HepG2 (cell line): ENCODE results near the gene ZNF440. TPM values are rescaled to one million over a fixed set of nuclear protein-coding genes. Genes with fewer than 3 reads are reported as not detected.

Experiments
- ARNT ChIP-seq: fragments of 450-650 bp; IDR thresholded peaks from 2 replicates; pipeline ENCODE4 v1.6.1; 2017
- ELF1 ChIP-seq: sonication (generic); formaldehyde crosslinking; IDR thresholded peaks from 2 replicates; pipeline ENCODE4 v1.4.0; 2020; ENCODE audit warnings: missing genetic modification reagents
- FOSL1 ChIP-seq: sonication (generic); formaldehyde crosslinking; IDR thresholded peaks from 2 replicates; pipeline ENCODE4 v1.9.0; 2021; ENCODE audit warnings: missing genetic modification reagents, borderline replicate concordance
- HDAC2 ChIP-seq: sonication (generic); formaldehyde crosslinking; IDR thresholded peaks from 2 replicates; pipeline ENCODE4 v1.4.0; 2020; ENCODE audit warnings: missing genetic modification reagents
- ISL2 ChIP-seq: sonication (generic); formaldehyde crosslinking; IDR thresholded peaks from 2 replicates; pipeline ENCODE4 v1.5.0; 2020; ENCODE audit warnings: missing genetic modification reagents
- SKI ChIP-seq: fragments of 450-650 bp; IDR thresholded peaks from one replicate; pipeline ENCODE4 v1.6.1; 2018; ENCODE audit warnings: mild to moderate bottlenecking; ENCODE audit not compliant: partially characterized antibody
- TOE1 ChIP-seq: sonication (generic); formaldehyde crosslinking; IDR thresholded peaks from 2 replicates; pipeline ENCODE4 v1.4.0; 2020; ENCODE audit warnings: mild to moderate bottlenecking, missing genetic modification reagents
- ZMYM3 ChIP-seq: sonication (generic); formaldehyde crosslinking; IDR thresholded peaks from 2 replicates; pipeline ENCODE4 v1.5.1; 2020; ENCODE audit warnings: mild to moderate bottlenecking, missing genetic modification reagents
- ZNF335 ChIP-seq: sonication (generic); formaldehyde crosslinking; IDR thresholded peaks from 2 replicates; pipeline ENCODE4 v1.4.0; 2020; ENCODE audit warnings: missing genetic modification reagents
- ZNF788 ChIP-seq: sonication (generic); formaldehyde crosslinking; IDR thresholded peaks from 2 replicates; pipeline ENCODE4 v1.5.0; 2020; ENCODE audit warnings: mild to moderate bottlenecking, missing genetic modification reagents, borderline replicate concordance
- ZNF839 ChIP-seq: sonication (generic); formaldehyde crosslinking; IDR thresholded peaks from 2 replicates; pipeline ENCODE4 v1.4.0; 2020; ENCODE audit warnings: missing genetic modification reagents, mild to moderate bottlenecking, borderline replicate concordance
- polyA plus RNA-seq, 8 experiments: library from polyadenylated mRNA; depleted of rRNA in 3 of 8; stranded (reverse) in 7 of 8; unstranded in 1 of 8; fragments of >200 nt; fragmentation: Illumina TruSeq in 4 of 8; extraction: Trizol in 4 of 8; gene quantifications; 2 replicates each; pipeline versions ENCODE4 v1.2.1 to v1.2.3, GENCODE V29; 2011 to 2016; ENCODE audit warnings: low read depth in 4 of 8, missing spikeins in 1 of 8, mixed read lengths in 1 of 8; ENCODE audit not compliant: insufficient read depth in 1 of 8
- total RNA-seq, 5 experiments: library from RNA; depleted of rRNA; stranded (reverse); fragments of >200 nt; fragmentation: Illumina TruSeq; extraction: Trizol; gene quantifications; 2 replicates each; pipeline ENCODE4 v1.2.3, GENCODE V29; 2016; ENCODE audit warnings: low read depth in 1 of 5
- TF ChIP-seq, protein P1 (sequence below): sonication (generic); formaldehyde crosslinking; IDR thresholded peaks from 2 replicates; pipeline ENCODE4 v1.5.0; 2020; ENCODE audit warnings: mild to moderate bottlenecking, missing genetic modification reagents, borderline replicate concordance
- TF ChIP-seq, protein P2 (sequence below): sonication (generic); formaldehyde crosslinking; IDR thresholded peaks from 2 replicates; pipeline ENCODE4; 2020; ENCODE audit warnings: missing genetic modification reagents, mild to moderate bottlenecking, borderline replicate concordance
- TF ChIP-seq, protein P3 (sequence below): sonication (generic); formaldehyde crosslinking; IDR thresholded peaks from 2 replicates; pipeline ENCODE4 v1.5.1; 2020; ENCODE audit warnings: missing genetic modification reagents, mild to moderate bottlenecking, borderline replicate concordance
- TF ChIP-seq, protein P4 (sequence below): sonication (generic); formaldehyde crosslinking; IDR thresholded peaks from 2 replicates; pipeline ENCODE4 v1.4.0; 2020; ENCODE audit warnings: missing genetic modification reagents, low read depth, mild to moderate bottlenecking, borderline replicate concordance

ZNF440 gene
- total and polyA plus RNA-seq, 2 of the 13 experiments (the other 11 are each of a cell fraction or from before 2014, with no cell fraction given), result 2.7 to 12.4 TPM

DNA sequence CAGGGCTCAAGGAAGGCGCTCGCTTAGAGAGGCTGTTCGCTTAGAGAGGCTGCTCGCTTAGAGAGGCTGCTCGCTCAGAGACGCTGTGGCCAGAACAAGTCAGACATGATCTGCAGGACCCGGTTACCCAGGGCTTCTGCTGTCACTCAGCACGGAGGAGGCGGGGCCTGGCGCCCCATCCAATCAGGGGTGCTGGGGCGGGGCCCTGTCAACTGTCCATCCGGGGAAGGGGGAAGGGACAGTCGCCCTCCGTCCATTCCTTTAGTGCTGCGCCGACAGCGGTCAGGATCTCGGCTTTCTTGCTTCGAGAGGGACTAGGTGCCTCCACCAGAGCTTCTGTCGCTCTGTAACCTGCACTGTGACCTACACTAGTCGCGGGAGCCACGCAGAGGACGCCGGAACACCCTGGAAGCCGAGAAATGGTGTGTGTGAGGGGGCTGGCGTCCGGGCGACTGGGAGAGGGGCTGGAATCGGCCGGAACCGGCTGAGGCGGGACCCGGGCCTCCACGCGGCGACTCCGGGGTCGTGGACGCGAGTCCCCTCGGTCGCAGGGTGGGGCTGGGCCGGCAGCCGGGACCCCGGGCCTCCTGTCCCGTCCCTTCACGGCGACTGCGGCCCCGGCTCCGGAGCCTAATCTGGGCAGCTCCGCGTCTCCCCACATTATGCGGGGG, at the start of gene ZNF440 (continued):
- TF ChIP-seq, protein P1, sequence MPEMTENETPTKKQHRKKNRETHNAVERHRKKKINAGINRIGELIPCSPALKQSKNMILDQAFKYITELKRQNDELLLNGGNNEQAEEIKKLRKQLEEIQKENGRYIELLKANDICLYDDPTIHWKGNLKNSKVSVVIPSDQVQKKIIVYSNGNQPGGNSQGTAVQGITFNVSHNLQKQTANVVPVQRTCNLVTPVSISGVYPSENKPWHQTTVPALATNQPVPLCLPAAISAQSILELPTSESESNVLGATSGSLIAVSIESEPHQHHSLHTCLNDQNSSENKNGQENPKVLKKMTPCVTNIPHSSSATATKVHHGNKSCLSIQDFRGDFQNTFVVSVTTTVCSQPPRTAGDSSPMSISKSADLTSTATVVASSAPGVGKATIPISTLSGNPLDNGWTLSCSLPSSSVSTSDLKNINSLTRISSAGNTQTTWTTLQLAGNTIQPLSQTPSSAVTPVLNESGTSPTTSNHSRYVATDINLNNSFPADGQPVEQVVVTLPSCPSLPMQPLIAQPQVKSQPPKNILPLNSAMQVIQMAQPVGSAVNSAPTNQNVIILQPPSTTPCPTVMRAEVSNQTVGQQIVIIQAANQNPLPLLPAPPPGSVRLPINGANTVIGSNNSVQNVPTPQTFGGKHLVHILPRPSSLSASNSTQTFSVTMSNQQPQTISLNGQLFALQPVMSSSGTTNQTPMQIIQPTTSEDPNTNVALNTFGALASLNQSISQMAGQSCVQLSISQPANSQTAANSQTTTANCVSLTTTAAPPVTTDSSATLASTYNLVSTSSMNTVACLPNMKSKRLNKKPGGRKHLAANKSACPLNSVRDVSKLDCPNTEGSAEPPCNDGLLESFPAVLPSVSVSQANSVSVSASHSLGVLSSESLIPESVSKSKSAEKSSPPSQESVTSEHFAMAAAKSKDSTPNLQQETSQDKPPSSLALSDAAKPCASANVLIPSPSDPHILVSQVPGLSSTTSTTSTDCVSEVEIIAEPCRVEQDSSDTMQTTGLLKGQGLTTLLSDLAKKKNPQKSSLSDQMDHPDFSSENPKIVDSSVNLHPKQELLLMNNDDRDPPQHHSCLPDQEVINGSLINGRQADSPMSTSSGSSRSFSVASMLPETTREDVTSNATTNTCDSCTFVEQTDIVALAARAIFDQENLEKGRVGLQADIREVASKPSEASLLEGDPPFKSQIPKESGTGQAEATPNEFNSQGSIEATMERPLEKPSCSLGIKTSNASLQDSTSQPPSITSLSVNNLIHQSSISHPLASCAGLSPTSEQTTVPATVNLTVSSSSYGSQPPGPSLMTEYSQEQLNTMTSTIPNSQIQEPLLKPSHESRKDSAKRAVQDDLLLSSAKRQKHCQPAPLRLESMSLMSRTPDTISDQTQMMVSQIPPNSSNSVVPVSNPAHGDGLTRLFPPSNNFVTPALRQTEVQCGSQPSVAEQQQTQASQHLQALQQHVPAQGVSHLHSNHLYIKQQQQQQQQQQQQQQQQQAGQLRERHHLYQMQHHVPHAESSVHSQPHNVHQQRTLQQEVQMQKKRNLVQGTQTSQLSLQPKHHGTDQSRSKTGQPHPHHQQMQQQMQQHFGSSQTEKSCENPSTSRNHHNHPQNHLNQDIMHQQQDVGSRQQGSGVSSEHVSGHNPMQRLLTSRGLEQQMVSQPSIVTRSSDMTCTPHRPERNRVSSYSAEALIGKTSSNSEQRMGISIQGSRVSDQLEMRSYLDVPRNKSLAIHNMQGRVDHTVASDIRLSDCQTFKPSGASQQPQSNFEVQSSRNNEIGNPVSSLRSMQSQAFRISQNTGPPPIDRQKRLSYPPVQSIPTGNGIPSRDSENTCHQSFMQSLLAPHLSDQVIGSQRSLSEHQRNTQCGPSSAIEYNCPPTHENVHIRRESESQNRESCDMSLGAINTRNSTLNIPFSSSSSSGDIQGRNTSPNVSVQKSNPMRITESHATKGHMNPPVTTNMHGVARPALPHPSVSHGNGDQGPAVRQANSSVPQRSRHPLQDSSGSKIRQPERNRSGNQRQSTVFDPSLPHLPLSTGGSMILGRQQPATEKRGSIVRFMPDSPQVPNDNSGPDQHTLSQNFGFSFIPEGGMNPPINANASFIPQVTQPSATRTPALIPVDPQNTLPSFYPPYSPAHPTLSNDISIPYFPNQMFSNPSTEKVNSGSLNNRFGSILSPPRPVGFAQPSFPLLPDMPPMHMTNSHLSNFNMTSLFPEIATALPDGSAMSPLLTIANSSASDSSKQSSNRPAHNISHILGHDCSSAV (CRISPR knock-in tag), result no peak
- TF ChIP-seq ZNF335 (CRISPR knock-in tag) (no peak), ISL2 (CRISPR knock-in tag) (no peak), TOE1 (CRISPR knock-in tag) (no peak), ZMYM3 (CRISPR knock-in tag) (no peak), FOSL1 (CRISPR knock-in tag) (no peak), ZNF788 (CRISPR knock-in tag) (peak; percentile 86; the same call in 1 of the 2 replicates), ELF1 (CRISPR knock-in tag) (peak; percentile 31; the same call in 1 of the 2 replicates), SKI (no peak), ZNF839 (CRISPR knock-in tag) (peak; percentile 57; the same call in 1 of the 2 replicates), HDAC2 (CRISPR knock-in tag) (no peak), ARNT (no peak)
- TF ChIP-seq, protein P2, sequence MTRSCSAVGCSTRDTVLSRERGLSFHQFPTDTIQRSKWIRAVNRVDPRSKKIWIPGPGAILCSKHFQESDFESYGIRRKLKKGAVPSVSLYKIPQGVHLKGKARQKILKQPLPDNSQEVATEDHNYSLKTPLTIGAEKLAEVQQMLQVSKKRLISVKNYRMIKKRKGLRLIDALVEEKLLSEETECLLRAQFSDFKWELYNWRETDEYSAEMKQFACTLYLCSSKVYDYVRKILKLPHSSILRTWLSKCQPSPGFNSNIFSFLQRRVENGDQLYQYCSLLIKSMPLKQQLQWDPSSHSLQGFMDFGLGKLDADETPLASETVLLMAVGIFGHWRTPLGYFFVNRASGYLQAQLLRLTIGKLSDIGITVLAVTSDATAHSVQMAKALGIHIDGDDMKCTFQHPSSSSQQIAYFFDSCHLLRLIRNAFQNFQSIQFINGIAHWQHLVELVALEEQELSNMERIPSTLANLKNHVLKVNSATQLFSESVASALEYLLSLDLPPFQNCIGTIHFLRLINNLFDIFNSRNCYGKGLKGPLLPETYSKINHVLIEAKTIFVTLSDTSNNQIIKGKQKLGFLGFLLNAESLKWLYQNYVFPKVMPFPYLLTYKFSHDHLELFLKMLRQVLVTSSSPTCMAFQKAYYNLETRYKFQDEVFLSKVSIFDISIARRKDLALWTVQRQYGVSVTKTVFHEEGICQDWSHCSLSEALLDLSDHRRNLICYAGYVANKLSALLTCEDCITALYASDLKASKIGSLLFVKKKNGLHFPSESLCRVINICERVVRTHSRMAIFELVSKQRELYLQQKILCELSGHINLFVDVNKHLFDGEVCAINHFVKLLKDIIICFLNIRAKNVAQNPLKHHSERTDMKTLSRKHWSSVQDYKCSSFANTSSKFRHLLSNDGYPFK (CRISPR knock-in tag), result peak; percentile 68; the same call in 1 of the 2 replicates
- TF ChIP-seq, protein P3, sequence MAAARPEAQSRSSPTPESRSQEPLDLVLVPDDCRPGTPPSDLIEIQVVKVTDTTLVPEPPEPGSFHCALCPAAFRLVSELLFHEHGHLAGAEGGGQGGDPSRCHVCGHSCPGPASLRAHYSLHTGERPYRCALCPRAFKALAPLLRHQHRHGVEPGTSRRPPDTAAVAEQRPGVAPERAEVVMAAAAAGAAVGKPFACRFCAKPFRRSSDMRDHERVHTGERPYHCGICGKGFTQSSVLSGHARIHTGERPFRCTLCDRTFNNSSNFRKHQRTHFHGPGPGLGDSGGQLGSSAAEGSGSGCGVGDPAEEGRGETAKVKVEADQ (CRISPR knock-in tag), result peak; percentile 67
- TF ChIP-seq, protein P4, sequence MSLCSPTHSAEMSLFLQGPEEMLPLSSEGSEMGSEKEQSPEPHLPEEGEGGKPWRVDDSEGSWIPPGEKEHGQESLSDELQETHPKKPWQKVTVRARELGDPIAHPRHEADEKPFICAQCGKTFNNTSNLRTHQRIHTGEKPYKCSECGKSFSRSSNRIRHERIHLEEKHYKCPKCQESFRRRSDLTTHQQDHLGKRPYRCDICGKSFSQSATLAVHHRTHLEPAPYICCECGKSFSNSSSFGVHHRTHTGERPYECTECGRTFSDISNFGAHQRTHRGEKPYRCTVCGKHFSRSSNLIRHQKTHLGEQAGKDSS (CRISPR knock-in tag), result no peak
